Measurements from ENCODE around the gene WFS1. TPM values are rescaled to one million over a fixed set of nuclear protein-coding genes. Genes with fewer than 3 reads are reported as not detected.

WFS1 gene
- total and polyA plus RNA-seq, 2 donors (not counting 3 experiments of a cell fraction or from before 2014, with no cell fraction given), result 48.2 to 70.0 TPM

DNA sequence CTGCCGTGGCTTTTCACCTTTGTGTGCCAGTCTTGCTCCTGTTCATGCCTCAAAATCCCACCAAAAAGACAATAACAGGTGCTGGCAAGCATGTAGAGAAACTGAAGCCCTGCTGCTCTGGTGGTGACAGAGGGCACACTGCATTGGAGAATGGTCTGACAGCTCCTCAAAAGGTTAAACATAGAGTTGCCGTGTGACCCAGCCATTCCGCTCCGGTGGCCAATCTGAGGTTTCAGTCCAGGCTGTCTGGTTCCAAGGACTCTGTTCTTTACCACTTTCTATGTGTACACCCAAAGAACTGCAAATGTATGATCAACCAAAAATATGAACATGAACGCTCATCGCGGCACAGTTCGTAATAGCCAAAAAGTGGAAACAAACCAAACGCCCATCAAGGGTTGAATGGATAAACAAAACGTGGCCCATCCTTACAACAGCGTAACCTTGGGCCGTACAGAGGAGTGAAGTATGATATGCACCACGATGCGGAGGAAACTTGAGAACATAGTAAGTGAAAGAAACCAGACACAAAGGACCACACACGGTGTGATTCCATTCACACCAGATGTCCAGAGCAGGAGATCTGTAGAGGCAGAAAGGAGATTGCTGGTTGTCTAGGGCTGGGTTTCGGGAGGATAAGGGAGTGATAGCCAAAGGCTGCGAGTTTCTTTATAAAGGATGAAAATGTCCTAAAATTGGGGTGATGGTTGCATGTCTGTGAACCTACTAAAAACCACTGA, 33.6 kb upstream of the WFS1 start:
- Histone ChIP-seq H3K27me3 (ENCODE audit: control insufficient read depth in 2 of 2, insufficient read depth in 2 of 2, low read length in 2 of 2) (no peaks in the 10 kb centered on the region), H3K9me1 (replicated peaks; ENCODE audit: control insufficient read depth, extremely low read depth, insufficient read depth, low read length) (no peaks in the 10 kb centered on the region), H3K4me3 (replicated peaks in 1 of 3; ENCODE audit: insufficient read depth in 1 of 3, low read depth in 1 of 3, low read length in 3 of 3) (no peak overlapping the region), H3K9me3 (replicated peaks; ENCODE audit: control insufficient read depth, insufficient read depth, low read length) (no peaks in the 10 kb centered on the region), H3K36me3 (ENCODE audit: control insufficient read depth in 2 of 2, extremely low read depth in 1 of 2, insufficient read depth in 2 of 2, low read length in 2 of 2) (no peaks in the 10 kb centered on the region), H3K27ac (ENCODE audit: insufficient read depth, low read depth, low read length) (no peak overlapping the region), H3K4me2 (ENCODE audit: insufficient read depth, low read length) (no peak overlapping the region), H3K4me1 (ENCODE audit: control insufficient read depth, extremely low read depth, insufficient read depth, low read length) (no peaks in the 10 kb centered on the region), H4K20me1 (replicated peaks; ENCODE audit: control insufficient read depth, extremely low read depth, insufficient read depth, low read length) (no peaks in the 10 kb centered on the region), H2AFZ (ENCODE audit: low read depth, low read length) (no peak overlapping the region), H3K79me2 (ENCODE audit: control insufficient read depth, insufficient read depth, low read length) (no peaks in the 10 kb centered on the region), H3K9ac (replicated peaks; ENCODE audit: extremely low read depth, insufficient read depth, low read length) (no peak overlapping the region)
- POLR2A ChIA-PET, result no interaction called here
- dilution Hi-C loops (cut with MboI; ENCODE audit: extremely low pct_ligation_motif_present, low sequenced_read_pairs), result no loop called here
- intact Hi-C loops (cut with micrococcal nuclease), result no loop called here
- CTCF ChIA-PET, result no interaction called here
- DNase-seq (ENCODE audit: low read depth, low spot score) (no peak), FAIRE-seq (no peak)
- no TSS peak for BruUV-seq (replicated peaks)
- TF ChIP-seq GATA2 (IDR thresholded peaks at IDR 0.05; ENCODE audit: insufficient read depth, insufficient read length, low read depth, low read length) (no peak), EZH2 (IDR thresholded peaks at IDR 0.05; ENCODE audit: borderline replicate concordance, low read depth, low read length, severe bottlenecking) (no peak), JUN (IDR thresholded peaks at IDR 0.05; ENCODE audit: borderline replicate concordance, insufficient read depth, insufficient read length, low read depth) (no peak), MYC (IDR thresholded peaks at IDR 0.05; ENCODE audit: low read depth, low read length) (no peak), POLR2AphosphoS5 (IDR thresholded peaks at IDR 0.05; ENCODE audit: insufficient read depth, low read depth, low read length) (no peak)
- TF ChIP-seq, protein P1, sequence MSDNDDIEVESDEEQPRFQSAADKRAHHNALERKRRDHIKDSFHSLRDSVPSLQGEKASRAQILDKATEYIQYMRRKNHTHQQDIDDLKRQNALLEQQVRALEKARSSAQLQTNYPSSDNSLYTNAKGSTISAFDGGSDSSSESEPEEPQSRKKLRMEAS (IDR thresholded peaks at IDR 0.05; ENCODE audit: insufficient read depth, insufficient read length), result no peak

DNA sequence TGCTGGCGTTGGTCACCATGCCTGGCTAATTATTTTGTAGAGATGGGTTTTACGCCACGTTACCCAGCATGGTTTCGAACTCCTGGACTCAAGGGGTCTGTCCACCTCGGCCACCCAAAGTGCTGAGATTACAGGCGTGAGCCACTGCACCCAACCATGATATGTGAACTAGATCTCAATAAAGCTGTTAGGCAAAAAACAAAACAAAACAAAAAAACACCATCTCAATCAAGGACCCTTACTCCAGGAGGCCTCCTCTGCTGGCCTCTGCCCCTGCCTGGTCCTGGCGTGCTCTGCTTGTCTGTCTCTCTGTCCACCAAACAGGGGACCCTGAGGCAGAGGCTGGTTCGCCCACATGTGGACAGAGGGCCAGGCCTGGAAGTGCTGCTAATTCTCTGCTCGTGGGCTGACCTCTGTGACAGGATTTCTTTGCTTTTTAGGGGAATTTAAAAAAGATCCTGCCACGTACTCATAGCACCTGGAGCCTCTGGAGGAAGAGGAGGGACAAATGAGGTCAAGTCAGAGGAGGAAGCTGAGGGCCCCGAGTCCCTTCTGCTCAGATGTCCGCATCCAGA, 32.7 kb upstream of the WFS1 start:
- Histone ChIP-seq H3K4me1 (ENCODE audit: control insufficient read depth, extremely low read depth, insufficient read depth, low read length) (no peaks in the 10 kb centered on the region), H3K4me2 (ENCODE audit: insufficient read depth, low read length) (no peak overlapping the region), H2AFZ (ENCODE audit: low read depth, low read length) (no peak overlapping the region), H3K9ac (replicated peaks; ENCODE audit: extremely low read depth, insufficient read depth, low read length) (no peak overlapping the region), H3K4me3 (replicated peaks in 1 of 3; ENCODE audit: insufficient read depth in 1 of 3, low read depth in 1 of 3, low read length in 3 of 3) (no peak overlapping the region), H4K20me1 (replicated peaks; ENCODE audit: control insufficient read depth, extremely low read depth, insufficient read depth, low read length) (no peaks in the 10 kb centered on the region), H3K9me1 (replicated peaks; ENCODE audit: control insufficient read depth, extremely low read depth, insufficient read depth, low read length) (no peaks in the 10 kb centered on the region), H3K27me3 (ENCODE audit: control insufficient read depth in 2 of 2, insufficient read depth in 2 of 2, low read length in 2 of 2) (no peaks in the 10 kb centered on the region), H3K79me2 (ENCODE audit: control insufficient read depth, insufficient read depth, low read length) (no peaks in the 10 kb centered on the region), H3K9me3 (replicated peaks; ENCODE audit: control insufficient read depth, insufficient read depth, low read length) (no peaks in the 10 kb centered on the region), H3K27ac (ENCODE audit: insufficient read depth, low read depth, low read length) (no peak overlapping the region), H3K36me3 (ENCODE audit: control insufficient read depth in 2 of 2, extremely low read depth in 1 of 2, insufficient read depth in 2 of 2, low read length in 2 of 2) (no peaks in the 10 kb centered on the region)
- BruUV-seq (replicated peaks), result no TSS peak
- DNase-seq (ENCODE audit: low read depth, low spot score), result no peak
- dilution Hi-C loops (cut with MboI; ENCODE audit: extremely low pct_ligation_motif_present, low sequenced_read_pairs), result no loop called here
- no peak for TF ChIP-seq GATA2 (IDR thresholded peaks at IDR 0.05; ENCODE audit: insufficient read depth, insufficient read length, low read depth, low read length)
- no peak for TF ChIP-seq MYC (IDR thresholded peaks at IDR 0.05; ENCODE audit: low read depth, low read length)
- TF ChIP-seq FOS (IDR thresholded peaks at IDR 0.05; ENCODE audit: borderline replicate concordance, insufficient read depth, low read length), result no peak
- TF ChIP-seq, protein P1 (IDR thresholded peaks at IDR 0.05; ENCODE audit: insufficient read depth, insufficient read length), result no peak
- TF ChIP-seq POLR2AphosphoS5 (IDR thresholded peaks at IDR 0.05; ENCODE audit: insufficient read depth, low read depth, low read length), result no peak
- TF ChIP-seq, protein P2, sequence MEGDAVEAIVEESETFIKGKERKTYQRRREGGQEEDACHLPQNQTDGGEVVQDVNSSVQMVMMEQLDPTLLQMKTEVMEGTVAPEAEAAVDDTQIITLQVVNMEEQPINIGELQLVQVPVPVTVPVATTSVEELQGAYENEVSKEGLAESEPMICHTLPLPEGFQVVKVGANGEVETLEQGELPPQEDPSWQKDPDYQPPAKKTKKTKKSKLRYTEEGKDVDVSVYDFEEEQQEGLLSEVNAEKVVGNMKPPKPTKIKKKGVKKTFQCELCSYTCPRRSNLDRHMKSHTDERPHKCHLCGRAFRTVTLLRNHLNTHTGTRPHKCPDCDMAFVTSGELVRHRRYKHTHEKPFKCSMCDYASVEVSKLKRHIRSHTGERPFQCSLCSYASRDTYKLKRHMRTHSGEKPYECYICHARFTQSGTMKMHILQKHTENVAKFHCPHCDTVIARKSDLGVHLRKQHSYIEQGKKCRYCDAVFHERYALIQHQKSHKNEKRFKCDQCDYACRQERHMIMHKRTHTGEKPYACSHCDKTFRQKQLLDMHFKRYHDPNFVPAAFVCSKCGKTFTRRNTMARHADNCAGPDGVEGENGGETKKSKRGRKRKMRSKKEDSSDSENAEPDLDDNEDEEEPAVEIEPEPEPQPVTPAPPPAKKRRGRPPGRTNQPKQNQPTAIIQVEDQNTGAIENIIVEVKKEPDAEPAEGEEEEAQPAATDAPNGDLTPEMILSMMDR (IDR thresholded peaks at IDR 0.05; ENCODE audit: extremely low read depth in 1 of 2, insufficient read depth in 1 of 2, low read depth in 1 of 2, low read length in 2 of 2), result no peak
- no peak for TF ChIP-seq POLR2A (IDR thresholded peaks at IDR 0.05; ENCODE audit: low read depth, low read length)
- no peak for TF ChIP-seq EZH2 (IDR thresholded peaks at IDR 0.05; ENCODE audit: borderline replicate concordance, low read depth, low read length, severe bottlenecking)
- TF ChIP-seq JUN (IDR thresholded peaks at IDR 0.05; ENCODE audit: borderline replicate concordance, insufficient read depth, insufficient read length, low read depth), result no peak
- CTCF ChIA-PET, result interaction anchor here (1.4 kb wide), 1 partner anchor 14 kb away, joined by 5 read pairs; no protein-coding TSS in a partner anchor
- intact Hi-C loops (cut with micrococcal nuclease), result no loop called here
- no peak for FAIRE-seq
- POLR2A ChIA-PET, result no interaction called here
